H1 (cell line): ENCODE data around the gene TTC13. TPM values are rescaled to one million over a fixed set of nuclear protein-coding genes. Genes with fewer than 3 reads are reported as not detected.

ENCODE experiments used
- BCL11A ChIP-seq, 2 experiments: IDR thresholded peaks; one replicate each; pipeline ENCODE4 v1.6.1; 2011; ENCODE audit warnings: low read depth in 2 of 2, low read length in 2 of 2, mild to moderate bottlenecking in 2 of 2
- CTCF ChIP-seq, 3 experiments: IDR thresholded peaks; 1 replicate in 2 of 3; 2 replicates in 1 of 3; pipeline versions ENCODE4 v1.5.1 to v1.6.1; 2011; ENCODE audit warnings: low read length in 3 of 3, mild to moderate bottlenecking in 3 of 3, inconsistent platforms in 2 of 3, low read depth in 1 of 3, moderate library complexity in 1 of 3; ENCODE audit not compliant: insufficient read depth in 1 of 3; ENCODE audit errors: control extremely low read depth in 1 of 3
- EGR1 ChIP-seq: IDR thresholded peaks from 2 replicates; pipeline ENCODE4 v1.6.1; 2011; ENCODE audit warnings: low read depth, low read length, borderline replicate concordance
- GTF2F1 ChIP-seq: IDR thresholded peaks from 2 replicates; pipeline ENCODE4 v1.6.1; 2012; ENCODE audit warnings: low read depth, low read length, improper control_type of control experiment, borderline replicate concordance
- KDM4A ChIP-seq: IDR thresholded peaks from one replicate; pipeline ENCODE4 v1.7.1; 2012; ENCODE audit warnings: low read depth, mild to moderate bottlenecking, moderate library complexity, low read length, inconsistent platforms; ENCODE audit not compliant: severe bottlenecking
- PHF8 ChIP-seq: fragments of 200-600 bp; sonication (generic); conservative IDR thresholded peaks from 2 replicates; pipeline ENCODE4 v1.7.1; 2012; ENCODE audit warnings: low read depth, mild to moderate bottlenecking, inconsistent platforms, low read length, moderate library complexity
- SP4 ChIP-seq: IDR thresholded peaks from 2 replicates; pipeline ENCODE4 v1.6.1; 2012; ENCODE audit warnings: low read length, inconsistent platforms
- TAF1 ChIP-seq: IDR thresholded peaks from 2 replicates; pipeline ENCODE4 v1.6.1; 2011; ENCODE audit warnings: mild to moderate bottlenecking, low read depth, low read length
- polyA plus RNA-seq, 7 experiments: library from polyadenylated mRNA; depleted of rRNA in 3 of 7; stranded (reverse) in 5 of 7; unstranded in 2 of 7; fragments of >200 nt in 5 of 7; fragments of 200-250 nt in 2 of 7; gene quantifications; 1 replicate in 5 of 7; 2 replicates in 1 of 7; 4 replicates in 1 of 7; pipeline versions ENCODE4 v1.2.1 to v1.2.3, GENCODE V29; 2011 to 2013; ENCODE audit warnings: missing spikeins in 2 of 7, mixed read lengths in 2 of 7
- total RNA-seq: library from RNA; stranded (reverse); fragmentation: NEBNext Ultra II Directional; extraction: Animal tissue kit (Norgen Biotek cat#: 25700); gene quantifications from 2 replicates; pipeline ENCODE4 v1.2.1, GENCODE V29; 2021

Gene TTC13
- total and polyA plus RNA-seq, 2 of the 8 experiments (the other 6 are each of a cell fraction or from before 2014, with no cell fraction given): 3.1 to 7.1 TPM

- no peak for TF ChIP-seq CTCF (IDR thresholded peaks at IDR 0.05; ENCODE audit: control extremely low read depth in 1 of 3, insufficient read depth in 1 of 3, low read depth in 1 of 3, low read length in 3 of 3)
- TF ChIP-seq GTF2F1: no peak
- no peak for TF ChIP-seq TAF1
- no peak for TF ChIP-seq PHF8
- no peak for TF ChIP-seq KDM4A
- TF ChIP-seq BCL11A (IDR thresholded peaks at IDR 0.05; ENCODE audit: low read depth in 2 of 2, low read length in 2 of 2): no peak
- TF ChIP-seq EGR1: no peak
- TF ChIP-seq SP4: no peak
- TF ChIP-seq, all 59 proteins: peak for 0
These were observed 107.7 kb downstream of the TTC13 start (continued) for GRCh38 chr1:230870916-230871315.
